ENCODE measurements around the gene FGF14. TPM values are rescaled to one million over a fixed set of nuclear protein-coding genes. Genes with fewer than 3 reads are reported as not detected.

The FGF14 gene
- total and polyA plus RNA-seq, 2 experiments from 2014 or later: 0.03 TPM; not detected in 1

DNA sequence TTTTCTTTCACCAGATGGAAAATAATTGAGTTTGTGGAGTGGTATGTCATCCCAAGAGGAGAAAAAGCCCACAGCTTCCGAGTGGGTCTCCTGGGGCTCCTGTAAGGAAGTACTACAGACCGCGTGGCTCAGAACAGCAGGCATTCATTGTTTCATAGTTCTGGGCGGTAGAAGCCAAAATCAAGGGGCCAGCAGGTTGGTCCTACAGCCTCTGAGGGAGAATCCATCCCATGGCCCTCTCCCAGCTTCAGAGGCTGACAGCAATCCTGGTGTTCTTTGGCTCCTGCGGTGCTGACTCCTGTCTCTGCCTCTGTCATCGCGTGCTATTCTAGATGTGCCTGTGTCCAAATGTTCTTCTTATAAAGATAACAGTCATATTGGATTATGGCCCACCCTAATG is 362.6 kb downstream of the FGF14 start (continued):
- TF ChIP-seq EZH2 (IDR thresholded peaks at IDR 0.05; ENCODE audit: low read depth, unreplicated experiment): no peak
- no peak for TF ChIP-seq ZNF114 (CRISPR knock-in tag; IDR thresholded peaks at IDR 0.05)
- TF ChIP-seq, protein P1, sequence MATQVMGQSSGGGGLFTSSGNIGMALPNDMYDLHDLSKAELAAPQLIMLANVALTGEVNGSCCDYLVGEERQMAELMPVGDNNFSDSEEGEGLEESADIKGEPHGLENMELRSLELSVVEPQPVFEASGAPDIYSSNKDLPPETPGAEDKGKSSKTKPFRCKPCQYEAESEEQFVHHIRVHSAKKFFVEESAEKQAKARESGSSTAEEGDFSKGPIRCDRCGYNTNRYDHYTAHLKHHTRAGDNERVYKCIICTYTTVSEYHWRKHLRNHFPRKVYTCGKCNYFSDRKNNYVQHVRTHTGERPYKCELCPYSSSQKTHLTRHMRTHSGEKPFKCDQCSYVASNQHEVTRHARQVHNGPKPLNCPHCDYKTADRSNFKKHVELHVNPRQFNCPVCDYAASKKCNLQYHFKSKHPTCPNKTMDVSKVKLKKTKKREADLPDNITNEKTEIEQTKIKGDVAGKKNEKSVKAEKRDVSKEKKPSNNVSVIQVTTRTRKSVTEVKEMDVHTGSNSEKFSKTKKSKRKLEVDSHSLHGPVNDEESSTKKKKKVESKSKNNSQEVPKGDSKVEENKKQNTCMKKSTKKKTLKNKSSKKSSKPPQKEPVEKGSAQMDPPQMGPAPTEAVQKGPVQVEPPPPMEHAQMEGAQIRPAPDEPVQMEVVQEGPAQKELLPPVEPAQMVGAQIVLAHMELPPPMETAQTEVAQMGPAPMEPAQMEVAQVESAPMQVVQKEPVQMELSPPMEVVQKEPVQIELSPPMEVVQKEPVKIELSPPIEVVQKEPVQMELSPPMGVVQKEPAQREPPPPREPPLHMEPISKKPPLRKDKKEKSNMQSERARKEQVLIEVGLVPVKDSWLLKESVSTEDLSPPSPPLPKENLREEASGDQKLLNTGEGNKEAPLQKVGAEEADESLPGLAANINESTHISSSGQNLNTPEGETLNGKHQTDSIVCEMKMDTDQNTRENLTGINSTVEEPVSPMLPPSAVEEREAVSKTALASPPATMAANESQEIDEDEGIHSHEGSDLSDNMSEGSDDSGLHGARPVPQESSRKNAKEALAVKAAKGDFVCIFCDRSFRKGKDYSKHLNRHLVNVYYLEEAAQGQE (IDR thresholded peaks at IDR 0.05; ENCODE audit: unreplicated experiment): no peak
- TF ChIP-seq CREB1 (CRISPR knock-in tag; IDR thresholded peaks at IDR 0.05; ENCODE audit: low read depth): no peak

DNA sequence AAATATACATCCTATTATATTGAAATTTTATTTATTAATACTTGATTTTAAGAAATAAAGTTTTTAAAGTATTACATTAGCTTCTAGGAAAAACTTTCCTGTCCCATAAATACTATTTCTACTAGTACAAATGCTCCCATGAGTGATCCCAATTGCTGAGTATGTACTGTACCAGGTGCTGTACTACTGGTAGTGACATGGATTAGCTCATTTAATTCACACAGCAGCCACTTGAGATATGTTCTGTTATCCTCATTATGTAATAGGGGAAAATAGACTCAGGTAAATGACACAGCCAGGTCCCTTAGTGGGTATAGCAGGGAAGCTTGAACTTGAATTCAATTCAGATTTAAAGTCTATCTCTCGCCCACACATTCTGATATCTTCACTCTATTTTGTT is 363.1 kb downstream of the FGF14 start:
- Mint-ChIP-seq H3K4me3 (no peak overlapping the region), H3K4me1 (peaks cover 5% of the 10 kb centered on the region; the same call in 2 of the 3 replicates), H3K9me3 (no peaks in the 10 kb centered on the region), H3K36me3 (ENCODE audit: low read depth) (no peaks in the 10 kb centered on the region), H3K27me3 (ENCODE audit: insufficient read depth, low read depth, poor library complexity) (no peaks in the 10 kb centered on the region), H3K27ac (no peak overlapping the region)
- ATAC-seq (no peak), DNase-seq (ENCODE audit: low spot score) (no peak)
- H3K4me3 ChIP-seq: no peak overlapping the region
- no peaks in the 10 kb centered on the region for H3K9me2 ChIP-seq (ENCODE audit: insufficient read depth)
- H3K79me2 ChIP-seq (replicated peaks; ENCODE audit: insufficient read depth): no peaks in the 10 kb centered on the region
- peak overlapping the region; percentile 6 for H2AFZ ChIP-seq
- no peaks in the 10 kb centered on the region for H3F3A ChIP-seq (replicated peaks; ENCODE audit: low read depth)
- no peaks in the 10 kb centered on the region for H3K36me3 ChIP-seq (ENCODE audit: insufficient read depth)
- no peak overlapping the region for H3K27ac ChIP-seq (ENCODE audit: low read depth)
- TF ChIP-seq ZNF331 (CRISPR knock-in tag; IDR thresholded peaks at IDR 0.05; ENCODE audit: low read depth) (no peak), CREB1 (CRISPR knock-in tag; IDR thresholded peaks at IDR 0.05; ENCODE audit: low read depth) (no peak)
- no peaks in the 10 kb centered on the region; the same call in 1 of the 2 replicates for H3K4me1 ChIP-seq (ENCODE audit: insufficient read depth)
- no peaks in the 10 kb centered on the region for H4K20me1 ChIP-seq (replicated peaks; ENCODE audit: insufficient read depth)
- H3K27me3 ChIP-seq (ENCODE audit: insufficient read depth): no peaks in the 10 kb centered on the region
- no peak overlapping the region for H3K4me2 ChIP-seq

DNA sequence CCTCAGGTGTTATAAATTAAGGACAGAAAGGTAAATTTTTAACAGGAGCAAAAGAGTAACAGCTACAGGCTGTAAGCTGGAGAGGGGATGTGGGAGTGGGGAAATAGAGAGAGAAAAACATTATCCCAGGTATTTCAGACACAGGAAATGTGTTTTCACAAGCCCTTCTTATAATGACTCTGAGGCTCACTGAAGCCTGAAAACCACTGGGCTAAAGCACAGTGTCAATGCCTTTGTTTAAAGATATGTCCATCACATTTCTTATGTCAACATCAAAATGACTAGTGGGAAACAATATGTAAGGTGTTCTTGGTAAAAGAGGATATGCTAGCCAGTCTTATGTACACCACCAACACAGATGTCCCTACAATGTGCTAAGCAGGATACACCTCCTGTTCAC is 365.9 kb downstream of the FGF14 start:
- no peak overlapping the region for H3K4me2 ChIP-seq
- Mint-ChIP-seq H3K9me3 (no peaks in the 10 kb centered on the region), H3K27me3 (ENCODE audit: insufficient read depth, low read depth, poor library complexity) (no peaks in the 10 kb centered on the region), H3K4me1 (peaks cover 7% of the 10 kb centered on the region; the same call in 2 of the 3 replicates), H3K36me3 (ENCODE audit: low read depth) (no peaks in the 10 kb centered on the region), H3K27ac (no peak overlapping the region), H3K4me3 (no peak overlapping the region)
- no peak overlapping the region for H3K4me3 ChIP-seq
- TF ChIP-seq, protein P2, sequence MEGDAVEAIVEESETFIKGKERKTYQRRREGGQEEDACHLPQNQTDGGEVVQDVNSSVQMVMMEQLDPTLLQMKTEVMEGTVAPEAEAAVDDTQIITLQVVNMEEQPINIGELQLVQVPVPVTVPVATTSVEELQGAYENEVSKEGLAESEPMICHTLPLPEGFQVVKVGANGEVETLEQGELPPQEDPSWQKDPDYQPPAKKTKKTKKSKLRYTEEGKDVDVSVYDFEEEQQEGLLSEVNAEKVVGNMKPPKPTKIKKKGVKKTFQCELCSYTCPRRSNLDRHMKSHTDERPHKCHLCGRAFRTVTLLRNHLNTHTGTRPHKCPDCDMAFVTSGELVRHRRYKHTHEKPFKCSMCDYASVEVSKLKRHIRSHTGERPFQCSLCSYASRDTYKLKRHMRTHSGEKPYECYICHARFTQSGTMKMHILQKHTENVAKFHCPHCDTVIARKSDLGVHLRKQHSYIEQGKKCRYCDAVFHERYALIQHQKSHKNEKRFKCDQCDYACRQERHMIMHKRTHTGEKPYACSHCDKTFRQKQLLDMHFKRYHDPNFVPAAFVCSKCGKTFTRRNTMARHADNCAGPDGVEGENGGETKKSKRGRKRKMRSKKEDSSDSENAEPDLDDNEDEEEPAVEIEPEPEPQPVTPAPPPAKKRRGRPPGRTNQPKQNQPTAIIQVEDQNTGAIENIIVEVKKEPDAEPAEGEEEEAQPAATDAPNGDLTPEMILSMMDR (conservative IDR thresholded peaks at IDR 0.05; ENCODE audit: low read depth in 2 of 2): no peak
- TF ChIP-seq ZNF114 (CRISPR knock-in tag; IDR thresholded peaks at IDR 0.05): no peak
- TF ChIP-seq, protein P3, sequence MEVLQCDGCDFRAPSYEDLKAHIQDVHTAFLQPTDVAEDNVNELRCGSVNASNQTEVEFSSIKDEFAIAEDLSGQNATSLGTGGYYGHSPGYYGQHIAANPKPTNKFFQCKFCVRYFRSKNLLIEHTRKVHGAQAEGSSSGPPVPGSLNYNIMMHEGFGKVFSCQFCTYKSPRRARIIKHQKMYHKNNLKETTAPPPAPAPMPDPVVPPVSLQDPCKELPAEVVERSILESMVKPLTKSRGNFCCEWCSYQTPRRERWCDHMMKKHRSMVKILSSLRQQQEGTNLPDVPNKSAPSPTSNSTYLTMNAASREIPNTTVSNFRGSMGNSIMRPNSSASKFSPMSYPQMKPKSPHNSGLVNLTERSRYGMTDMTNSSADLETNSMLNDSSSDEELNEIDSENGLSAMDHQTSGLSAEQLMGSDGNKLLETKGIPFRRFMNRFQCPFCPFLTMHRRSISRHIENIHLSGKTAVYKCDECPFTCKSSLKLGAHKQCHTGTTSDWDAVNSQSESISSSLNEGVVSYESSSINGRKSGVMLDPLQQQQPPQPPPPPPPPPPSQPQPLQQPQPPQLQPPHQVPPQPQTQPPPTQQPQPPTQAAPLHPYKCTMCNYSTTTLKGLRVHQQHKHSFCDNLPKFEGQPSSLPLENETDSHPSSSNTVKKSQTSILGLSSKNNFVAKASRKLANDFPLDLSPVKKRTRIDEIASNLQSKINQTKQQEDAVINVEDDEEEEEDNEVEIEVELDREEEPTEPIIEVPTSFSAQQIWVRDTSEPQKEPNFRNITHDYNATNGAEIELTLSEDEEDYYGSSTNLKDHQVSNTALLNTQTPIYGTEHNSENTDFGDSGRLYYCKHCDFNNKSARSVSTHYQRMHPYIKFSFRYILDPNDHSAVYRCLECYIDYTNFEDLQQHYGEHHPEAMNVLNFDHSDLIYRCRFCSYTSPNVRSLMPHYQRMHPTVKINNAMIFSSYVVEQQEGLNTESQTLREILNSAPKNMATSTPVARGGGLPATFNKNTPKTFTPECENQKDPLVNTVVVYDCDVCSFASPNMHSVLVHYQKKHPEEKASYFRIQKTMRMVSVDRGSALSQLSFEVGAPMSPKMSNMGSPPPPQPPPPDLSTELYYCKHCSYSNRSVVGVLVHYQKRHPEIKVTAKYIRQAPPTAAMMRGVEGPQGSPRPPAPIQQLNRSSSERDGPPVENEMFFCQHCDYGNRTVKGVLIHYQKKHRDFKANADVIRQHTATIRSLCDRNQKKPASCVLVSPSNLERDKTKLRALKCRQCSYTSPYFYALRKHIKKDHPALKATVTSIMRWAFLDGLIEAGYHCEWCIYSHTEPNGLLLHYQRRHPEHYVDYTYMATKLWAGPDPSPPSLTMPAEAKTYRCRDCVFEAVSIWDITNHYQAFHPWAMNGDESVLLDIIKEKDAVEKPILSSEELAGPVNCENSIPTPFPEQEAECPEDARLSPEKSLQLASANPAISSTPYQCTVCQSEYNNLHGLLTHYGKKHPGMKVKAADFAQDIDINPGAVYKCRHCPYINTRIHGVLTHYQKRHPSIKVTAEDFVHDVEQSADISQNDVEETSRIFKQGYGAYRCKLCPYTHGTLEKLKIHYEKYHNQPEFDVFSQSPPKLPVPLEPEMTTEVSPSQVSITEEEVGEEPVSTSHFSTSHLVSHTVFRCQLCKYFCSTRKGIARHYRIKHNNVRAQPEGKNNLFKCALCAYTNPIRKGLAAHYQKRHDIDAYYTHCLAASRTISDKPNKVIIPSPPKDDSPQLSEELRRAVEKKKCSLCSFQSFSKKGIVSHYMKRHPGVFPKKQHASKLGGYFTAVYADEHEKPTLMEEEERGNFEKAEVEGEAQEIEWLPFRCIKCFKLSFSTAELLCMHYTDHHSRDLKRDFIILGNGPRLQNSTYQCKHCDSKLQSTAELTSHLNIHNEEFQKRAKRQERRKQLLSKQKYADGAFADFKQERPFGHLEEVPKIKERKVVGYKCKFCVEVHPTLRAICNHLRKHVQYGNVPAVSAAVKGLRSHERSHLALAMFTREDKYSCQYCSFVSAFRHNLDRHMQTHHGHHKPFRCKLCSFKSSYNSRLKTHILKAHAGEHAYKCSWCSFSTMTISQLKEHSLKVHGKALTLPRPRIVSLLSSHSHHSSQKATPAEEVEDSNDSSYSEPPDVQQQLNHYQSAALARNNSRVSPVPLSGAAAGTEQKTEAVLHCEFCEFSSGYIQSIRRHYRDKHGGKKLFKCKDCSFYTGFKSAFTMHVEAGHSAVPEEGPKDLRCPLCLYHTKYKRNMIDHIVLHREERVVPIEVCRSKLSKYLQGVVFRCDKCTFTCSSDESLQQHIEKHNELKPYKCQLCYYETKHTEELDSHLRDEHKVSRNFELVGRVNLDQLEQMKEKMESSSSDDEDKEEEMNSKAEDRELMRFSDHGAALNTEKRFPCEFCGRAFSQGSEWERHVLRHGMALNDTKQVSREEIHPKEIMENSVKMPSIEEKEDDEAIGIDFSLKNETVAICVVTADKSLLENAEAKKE (CRISPR knock-in tag; IDR thresholded peaks at IDR 0.05): no peak
- no peak for TF ChIP-seq NANOG (IDR thresholded peaks at IDR 0.05; ENCODE audit: borderline replicate concordance)
- no peaks in the 10 kb centered on the region for H4K20me1 ChIP-seq (replicated peaks; ENCODE audit: insufficient read depth)
- H2AFZ ChIP-seq: no peak overlapping the region
- DNase-seq (ENCODE audit: low spot score) (no peak), ATAC-seq (no peak)
- H3K4me1 ChIP-seq (ENCODE audit: insufficient read depth): no peaks in the 10 kb centered on the region; the same call in 1 of the 2 replicates
- H3K27ac ChIP-seq (ENCODE audit: low read depth): no peak overlapping the region
- no peaks in the 10 kb centered on the region for H3F3A ChIP-seq (replicated peaks; ENCODE audit: low read depth)
- H3K27me3 ChIP-seq (ENCODE audit: insufficient read depth): no peaks in the 10 kb centered on the region
- H3K36me3 ChIP-seq (ENCODE audit: insufficient read depth): no peaks in the 10 kb centered on the region
- H3K9me2 ChIP-seq (ENCODE audit: insufficient read depth): no peaks in the 10 kb centered on the region
- no peaks in the 10 kb centered on the region for H3K79me2 ChIP-seq (replicated peaks; ENCODE audit: insufficient read depth)

Measured in GM23338 (cell line).